ENCODE data around the gene PDE4D.

PDE4D gene

DNA sequence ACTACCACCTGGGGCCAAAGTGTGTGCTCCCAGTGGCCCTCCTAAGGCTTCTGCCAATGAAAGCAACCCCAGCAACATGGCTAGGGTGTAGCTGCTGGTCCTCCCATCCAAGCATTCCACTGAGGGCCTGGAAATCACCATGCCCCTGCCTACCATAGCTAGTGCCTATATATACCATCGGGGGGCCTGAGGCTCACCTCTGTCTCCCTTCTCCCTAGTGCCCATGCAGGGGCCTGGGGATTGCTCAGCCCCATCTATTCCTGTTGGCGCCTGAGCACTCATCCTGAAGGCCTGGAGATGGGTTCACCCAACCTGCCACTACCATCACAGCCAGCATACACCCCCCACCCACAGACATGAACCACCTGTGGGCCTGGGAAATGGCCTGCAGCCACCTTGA is 943.3 kb downstream of the PDE4D start:
- TF ChIP-seq, protein P1, sequence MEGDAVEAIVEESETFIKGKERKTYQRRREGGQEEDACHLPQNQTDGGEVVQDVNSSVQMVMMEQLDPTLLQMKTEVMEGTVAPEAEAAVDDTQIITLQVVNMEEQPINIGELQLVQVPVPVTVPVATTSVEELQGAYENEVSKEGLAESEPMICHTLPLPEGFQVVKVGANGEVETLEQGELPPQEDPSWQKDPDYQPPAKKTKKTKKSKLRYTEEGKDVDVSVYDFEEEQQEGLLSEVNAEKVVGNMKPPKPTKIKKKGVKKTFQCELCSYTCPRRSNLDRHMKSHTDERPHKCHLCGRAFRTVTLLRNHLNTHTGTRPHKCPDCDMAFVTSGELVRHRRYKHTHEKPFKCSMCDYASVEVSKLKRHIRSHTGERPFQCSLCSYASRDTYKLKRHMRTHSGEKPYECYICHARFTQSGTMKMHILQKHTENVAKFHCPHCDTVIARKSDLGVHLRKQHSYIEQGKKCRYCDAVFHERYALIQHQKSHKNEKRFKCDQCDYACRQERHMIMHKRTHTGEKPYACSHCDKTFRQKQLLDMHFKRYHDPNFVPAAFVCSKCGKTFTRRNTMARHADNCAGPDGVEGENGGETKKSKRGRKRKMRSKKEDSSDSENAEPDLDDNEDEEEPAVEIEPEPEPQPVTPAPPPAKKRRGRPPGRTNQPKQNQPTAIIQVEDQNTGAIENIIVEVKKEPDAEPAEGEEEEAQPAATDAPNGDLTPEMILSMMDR (IDR thresholded peaks at IDR 0.05) = no peak
- TF ChIP-seq ZFX (IDR thresholded peaks at IDR 0.05; ENCODE audit: borderline replicate concordance) = no peak

DNA sequence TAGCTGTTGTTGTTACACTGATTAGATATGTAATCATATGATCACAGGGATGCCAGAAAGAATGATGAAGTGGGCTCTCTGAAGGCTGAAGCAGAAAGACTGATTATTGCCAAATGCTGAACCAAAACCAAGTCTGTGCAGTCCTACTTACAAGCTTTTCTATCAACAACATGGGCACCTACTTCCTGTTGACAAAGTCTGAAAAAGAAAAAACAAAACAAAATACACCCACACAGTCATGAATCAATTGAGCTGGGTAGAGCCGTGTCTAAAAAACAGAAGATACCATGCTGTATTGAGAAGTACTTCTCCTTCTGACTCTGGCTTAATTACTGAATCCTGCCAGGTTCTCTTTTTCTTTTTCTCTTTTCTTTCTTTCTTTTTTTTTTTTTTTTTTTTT is 947.3 kb downstream of the PDE4D start:
- TF ChIP-seq, protein P1 (IDR thresholded peaks at IDR 0.05) = no peak
- TF ChIP-seq ZFX (IDR thresholded peaks at IDR 0.05; ENCODE audit: borderline replicate concordance) = no peak
- H3K27ac ChIP-seq = no peak overlapping the region

More for the DNA sequence above, 943.3 kb downstream of the PDE4D start:
- no peak overlapping the region for H3K27ac ChIP-seq

DNA sequence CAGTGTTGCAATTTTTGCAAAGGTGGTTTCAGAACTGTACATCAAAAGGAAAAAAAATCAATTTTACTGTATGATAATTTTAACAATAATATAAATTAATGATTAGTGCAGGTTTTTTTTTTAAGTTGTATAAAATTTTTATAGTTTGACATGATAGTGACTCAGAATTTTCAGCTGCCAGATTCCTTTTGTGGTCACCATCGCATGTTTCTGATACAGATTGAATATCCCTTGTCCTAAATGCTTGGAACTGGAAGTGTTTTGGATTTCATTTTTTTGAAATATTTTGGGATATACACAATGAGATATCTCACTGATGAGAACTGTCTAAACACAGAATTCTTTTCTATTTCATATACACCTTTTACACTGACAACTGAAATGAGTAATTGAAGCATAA is 949.3 kb downstream of the PDE4D start:
- no peak for TF ChIP-seq ZFX (IDR thresholded peaks at IDR 0.05; ENCODE audit: borderline replicate concordance)
- TF ChIP-seq, protein P1 (IDR thresholded peaks at IDR 0.05) = no peak
- no peak overlapping the region for H3K27ac ChIP-seq

DNA sequence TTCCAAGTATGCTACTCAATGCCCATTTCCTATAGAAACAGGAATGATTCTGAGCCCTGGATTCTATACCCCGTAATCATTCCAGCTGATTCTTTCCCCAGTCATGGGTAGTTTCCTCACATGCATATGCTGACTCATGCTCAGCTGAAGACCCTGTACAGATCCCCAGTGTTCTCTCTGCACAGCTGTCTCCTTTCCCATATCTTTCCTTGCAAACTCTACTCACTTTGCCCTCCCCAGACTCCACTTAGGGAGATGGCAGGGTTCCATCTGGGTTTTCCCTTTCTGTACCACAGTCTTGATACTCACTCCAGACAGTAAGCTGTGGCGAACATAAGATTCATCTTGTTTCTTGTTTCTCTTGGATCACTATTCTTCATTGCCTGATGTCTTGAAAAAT is 953.1 kb downstream of the PDE4D start:
- TF ChIP-seq ZFX (IDR thresholded peaks at IDR 0.05; ENCODE audit: borderline replicate concordance) = no peak
- TF ChIP-seq, protein P1 (IDR thresholded peaks at IDR 0.05) = no peak

DNA sequence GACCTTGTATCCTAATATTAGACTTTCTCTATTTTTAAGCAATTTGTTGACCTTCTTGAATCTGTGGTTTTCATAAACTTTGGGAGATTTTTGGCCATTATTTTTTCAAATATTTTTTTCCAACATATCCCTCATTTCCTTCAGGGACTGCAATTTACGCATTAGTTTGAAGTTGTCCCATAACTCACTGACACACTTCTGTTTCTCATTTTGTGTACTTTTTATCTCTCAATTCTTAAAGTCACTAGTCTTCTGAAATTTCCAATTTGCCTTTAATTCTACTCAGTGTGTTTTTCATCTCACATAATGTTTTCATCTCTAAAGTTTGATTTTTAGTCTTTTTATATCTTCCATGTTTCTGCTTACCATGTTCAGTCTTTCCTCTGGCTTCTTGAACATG is 953.9 kb downstream of the PDE4D start:
- TF ChIP-seq, protein P1 (IDR thresholded peaks at IDR 0.05) = no peak
- TF ChIP-seq ZFX (IDR thresholded peaks at IDR 0.05; ENCODE audit: borderline replicate concordance) = no peak
- H3K27ac ChIP-seq = no peak overlapping the region

More for the DNA sequence above, 953.1 kb downstream of the PDE4D start:
- no peak overlapping the region for H3K27ac ChIP-seq

DNA sequence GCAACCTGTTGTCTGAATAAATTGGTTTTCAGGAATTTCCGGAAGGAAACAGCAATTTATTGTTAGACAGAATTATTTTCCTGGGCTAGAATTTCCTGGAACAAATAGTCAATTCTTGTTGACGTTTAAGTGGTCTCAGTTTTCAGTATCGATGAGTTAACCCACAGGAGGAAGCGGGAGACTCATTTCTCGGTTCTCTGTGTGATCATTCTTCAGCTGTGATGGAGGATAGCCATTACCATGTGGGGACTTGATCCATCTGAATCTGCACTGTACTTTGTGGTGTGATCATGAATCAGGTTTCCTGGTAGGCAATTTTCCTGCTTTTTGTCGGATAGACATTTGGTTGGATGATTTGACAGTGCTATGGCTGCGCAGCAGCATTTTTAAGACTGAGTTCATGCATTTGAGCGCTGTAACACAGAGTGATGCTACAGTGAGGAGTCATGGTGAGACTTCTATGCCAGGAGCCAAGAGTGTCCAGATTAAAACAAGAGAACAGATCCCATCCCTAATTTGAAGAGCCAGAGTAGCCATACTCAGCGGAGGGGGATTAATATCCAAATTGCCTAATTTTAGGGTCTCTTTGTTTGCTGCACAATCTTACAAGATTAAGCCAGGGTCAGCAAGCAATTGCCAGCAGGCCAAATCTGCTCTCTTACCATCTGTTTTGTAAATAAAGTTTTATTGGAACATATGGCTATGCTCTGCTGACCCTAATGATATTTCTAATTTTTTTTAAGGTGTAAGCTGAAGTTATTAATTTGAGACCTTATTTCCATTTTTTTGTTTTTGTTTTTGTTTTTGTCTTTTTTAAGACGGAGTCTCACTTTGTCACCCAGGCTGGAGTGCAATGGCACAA is 954.7 kb downstream of the PDE4D start:
- no peak for TF ChIP-seq ZFX (IDR thresholded peaks at IDR 0.05; ENCODE audit: borderline replicate concordance)
- TF ChIP-seq, protein P1 (IDR thresholded peaks at IDR 0.05) = no peak
- H3K27ac ChIP-seq = no peak overlapping the region

DNA sequence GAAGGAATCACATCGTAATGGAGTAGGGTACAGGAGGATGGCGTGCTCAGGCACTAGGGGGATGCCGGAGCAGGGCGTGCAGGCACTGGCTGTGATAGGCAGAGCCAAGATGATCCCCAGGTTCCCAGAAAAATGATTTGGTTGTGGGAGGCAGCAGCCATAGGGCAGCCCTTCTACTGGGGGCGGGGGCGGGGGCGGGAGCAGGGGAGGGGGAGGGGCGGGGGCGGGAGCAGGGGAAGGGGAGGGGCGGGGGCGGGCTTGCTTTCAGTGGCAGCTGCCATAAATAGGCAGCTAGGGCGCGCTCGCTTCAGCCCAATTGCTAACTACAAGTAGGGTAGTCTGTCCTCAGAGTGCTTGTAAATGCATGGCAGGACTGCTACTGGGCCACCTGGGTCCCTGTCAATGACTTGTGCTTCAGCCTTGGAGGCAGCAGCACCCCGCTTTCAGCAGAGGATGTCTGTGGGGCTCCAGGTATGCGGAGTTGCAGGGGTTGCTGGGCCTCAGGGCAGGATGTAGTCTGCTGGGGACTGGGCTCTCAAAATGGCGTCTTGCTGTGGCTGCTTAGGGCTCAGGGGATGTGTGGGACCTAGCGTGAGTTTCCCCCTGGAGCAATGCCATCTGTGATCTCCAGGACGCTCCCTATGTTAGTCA is 956.4 kb downstream of the PDE4D start:
- no peak for TF ChIP-seq ZFX (IDR thresholded peaks at IDR 0.05; ENCODE audit: borderline replicate concordance)
- TF ChIP-seq, protein P1 (IDR thresholded peaks at IDR 0.05) = no peak
- no peak overlapping the region for H3K27ac ChIP-seq

Measured in 22Rv1 (cell line).